Measurements from ENCODE around the gene RGPD5.
"Not testable (repeated sequence)": the region's sequence is repeated elsewhere in the genome, so short reads cannot be mapped to it uniquely, and the experiment has no call there.

DNA sequence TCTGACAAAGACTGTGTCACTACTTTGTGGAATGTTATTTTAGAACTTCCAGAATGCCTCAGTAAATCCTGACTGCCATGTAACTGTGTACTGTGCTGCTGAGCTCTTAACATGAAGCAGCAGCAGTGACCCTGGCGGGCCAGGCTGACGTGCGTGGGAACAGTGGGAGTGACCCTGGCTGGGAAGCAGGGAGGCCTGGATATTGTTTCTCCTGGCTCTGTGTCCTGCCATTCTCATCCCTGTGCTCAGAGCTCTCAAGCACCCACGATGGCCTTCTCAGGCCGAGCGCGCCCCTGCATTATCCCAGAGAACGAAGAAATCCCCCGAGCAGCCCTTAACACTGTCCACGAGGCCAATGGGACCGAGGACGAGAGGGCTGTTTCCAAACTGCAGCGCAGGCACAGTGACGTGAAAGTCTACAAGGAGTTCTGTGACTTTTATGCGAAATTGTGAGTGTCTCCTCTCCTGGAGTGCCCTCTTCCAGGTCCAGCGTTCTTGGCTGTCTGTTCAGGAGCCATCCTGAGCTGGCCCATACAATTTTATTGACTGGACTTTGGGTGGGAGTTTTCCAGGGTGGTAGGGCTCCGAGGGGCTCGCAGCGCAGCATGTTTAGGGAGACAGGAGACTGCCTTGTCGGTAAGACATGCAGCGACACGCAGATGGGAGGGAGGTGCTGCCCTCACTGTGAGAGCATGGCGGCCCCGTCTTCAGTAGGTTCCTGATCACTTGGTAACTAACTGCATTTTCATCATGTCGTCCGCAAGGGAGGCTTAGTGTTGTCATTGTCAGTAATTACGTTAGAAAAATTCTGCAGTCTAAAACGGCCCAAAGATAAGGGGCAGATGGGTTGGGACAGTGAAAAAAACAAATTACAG is 104.6 kb downstream of the RGPD5 start, which contains the start of gene LIMS3:
- TF ChIP-seq POLR2AphosphoS5 (IDR thresholded peaks at IDR 0.05; ENCODE audit: borderline replicate concordance, low read depth, low read length); EZH2 (IDR thresholded peaks at IDR 0.05); FOXP2 (optimal IDR thresholded peaks at IDR 0.05; ENCODE audit: control extremely low read depth, extremely low read length, insufficient read depth): not testable (repeated sequence)
